ENCODE data around the gene SLC35E1.

- TF ChIP-seq CTCF (IDR thresholded peaks at IDR 0.05) (no peak), POLR2A (IDR thresholded peaks at IDR 0.05) (no peak), POLR2AphosphoS5 (IDR thresholded peaks at IDR 0.05) (no peak)
These were observed 47.2 kb upstream of the SLC35E1 start for GRCh38 chr19:16619457-16619856.

All from breast epithelium (tissue), 3 donors.